ENCODE data around the gene MRPS12. TPM values are rescaled to one million over a fixed set of nuclear protein-coding genes. Genes with fewer than 3 reads are reported as not detected.

The MRPS12 gene
- total and polyA plus RNA-seq, 9 of the 15 experiments (the other 6 are each of a cell fraction or from before 2014, with no cell fraction given), result 8.1 to 174 (median 52.0) TPM

- no peaks in the 10 kb centered on the region for H4K20me1 ChIP-seq (replicated peaks; ENCODE audit: control insufficient read depth, insufficient read depth, low read length)
- H3K27me3 ChIP-seq (ENCODE audit: control insufficient read depth in 2 of 2, insufficient read depth in 2 of 2, low read length in 2 of 2), result no peaks in the 10 kb centered on the region
- TF ChIP-seq ZNF239 (CRISPR knock-in tag; IDR thresholded peaks at IDR 0.05) (no peak), ZNF143 (CRISPR knock-in tag; IDR thresholded peaks at IDR 0.05) (no peak), ZNF695 (CRISPR knock-in tag; IDR thresholded peaks at IDR 0.05) (no peak), ZNF408 (CRISPR knock-in tag; IDR thresholded peaks at IDR 0.05; ENCODE audit: low read depth) (no peak), NR0B1 (IDR thresholded peaks at IDR 0.05; ENCODE audit: partially characterized antibody) (no peak), MYBL2 (IDR thresholded peaks at IDR 0.05; ENCODE audit: low read depth) (no peak), MYBL2 (CRISPR knock-in tag; IDR thresholded peaks at IDR 0.05; ENCODE audit: borderline replicate concordance) (no peak), MYC (IDR thresholded peaks at IDR 0.05; ENCODE audit: low read depth, low read length) (no peak), MYC (CRISPR knock-in tag; IDR thresholded peaks at IDR 0.05; ENCODE audit: borderline replicate concordance, low read depth) (no peak), GTF2B (IDR thresholded peaks at IDR 0.05; ENCODE audit: extremely low read depth, insufficient read length) (no peak)
- TF ChIP-seq, protein P1, sequence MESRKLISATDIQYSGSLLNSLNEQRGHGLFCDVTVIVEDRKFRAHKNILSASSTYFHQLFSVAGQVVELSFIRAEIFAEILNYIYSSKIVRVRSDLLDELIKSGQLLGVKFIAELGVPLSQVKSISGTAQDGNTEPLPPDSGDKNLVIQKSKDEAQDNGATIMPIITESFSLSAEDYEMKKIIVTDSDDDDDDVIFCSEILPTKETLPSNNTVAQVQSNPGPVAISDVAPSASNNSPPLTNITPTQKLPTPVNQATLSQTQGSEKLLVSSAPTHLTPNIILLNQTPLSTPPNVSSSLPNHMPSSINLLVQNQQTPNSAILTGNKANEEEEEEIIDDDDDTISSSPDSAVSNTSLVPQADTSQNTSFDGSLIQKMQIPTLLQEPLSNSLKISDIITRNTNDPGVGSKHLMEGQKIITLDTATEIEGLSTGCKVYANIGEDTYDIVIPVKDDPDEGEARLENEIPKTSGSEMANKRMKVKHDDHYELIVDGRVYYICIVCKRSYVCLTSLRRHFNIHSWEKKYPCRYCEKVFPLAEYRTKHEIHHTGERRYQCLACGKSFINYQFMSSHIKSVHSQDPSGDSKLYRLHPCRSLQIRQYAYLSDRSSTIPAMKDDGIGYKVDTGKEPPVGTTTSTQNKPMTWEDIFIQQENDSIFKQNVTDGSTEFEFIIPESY (CRISPR knock-in tag; IDR thresholded peaks at IDR 0.05), result no peak
- H3K4me3 ChIP-seq, result no peak overlapping the region
- H3K9me3 ChIP-seq (replicated peaks; ENCODE audit: control insufficient read depth, insufficient read depth, low read depth, low read length), result no peaks in the 10 kb centered on the region
- FAIRE-seq (no peak), ATAC-seq (no peak), DNase-seq (ENCODE audit: extremely low read depth in 1 of 4, low spot score in 3 of 4) (no peak)
- peaks cover 7 to 26% of the 10 kb centered on the region in 2 experiments; a peak in 4 of 5 replicates for H3K4me1 ChIP-seq (replicated peaks in 1 of 2; ENCODE audit: control insufficient read depth in 2 of 2, insufficient read depth in 2 of 2, low read length in 2 of 2)
- ChIA-PET POLR2A (no interaction called here), CTCF (ENCODE audit: low intra/inter-chr PET ratio) (no interaction called here)
- no TSS peak for BruUV-seq (replicated peaks)
- H2AFZ ChIP-seq (ENCODE audit: low read depth, low read length), result no peak overlapping the region
- H3K9me1 ChIP-seq (ENCODE audit: control insufficient read depth, insufficient read depth, low read length), result no peaks in the 10 kb centered on the region
- peaks cover 23% of the 10 kb centered on the region; the same call in 2 of the 3 replicates for H3K36me3 ChIP-seq (ENCODE audit: control insufficient read depth, insufficient read depth, low read length)
- no peak overlapping the region for H3K4me2 ChIP-seq (ENCODE audit: insufficient read depth, low read length)
- in situ Hi-C loops (cut with MboI) (no loop called here), intact Hi-C loops (cut with micrococcal nuclease) (no loop called here)
- no peak overlapping the region; a peak in 1 of 4 replicates for H3K9ac ChIP-seq (ENCODE audit: insufficient read depth in 1 of 2, low read depth in 2 of 2, low read length in 2 of 2)
- no peak overlapping the region for H3K27ac ChIP-seq (ENCODE audit: extremely low read depth, low read depth, low read length)
- no peaks in the 10 kb centered on the region for H3K79me2 ChIP-seq (ENCODE audit: control insufficient read depth, insufficient read depth, low read length)
These were observed 40.1 kb upstream of the MRPS12 start for GRCh38 chr19:38890686-38891085.
